Stimulated activated CD8-positive, alpha-beta memory T cell treated with anti-CD3 and anti-CD28 coated beads, Interleukin-4, amount 100 ng/mL, for 24 hours (primary cell): Measurements from ENCODE around the gene CAMTA1.

Source experiments
- DNase-seq: peaks from one replicate; pipeline ENCODE4 v3.0.0-alpha.2; 2020; ENCODE audit warnings: low read depth

Gene CAMTA1

GRCh38 chr1:6848816-6849215, 63.6 kb downstream of the CAMTA1 start:
- DNase-seq, result no peak

GRCh38 chr1:6850537-6850936, 65.3 kb downstream of the CAMTA1 start:
- no peak for DNase-seq

- no peak for DNase-seq
These were observed 67.1 kb downstream of the CAMTA1 start for GRCh38 chr1:6852136-6852890.

GRCh38 chr1:6854166-6854565, 68.9 kb downstream of the CAMTA1 start:
- DNase-seq, result no peak

- no peak for DNase-seq
These were observed 72.6 kb downstream of the CAMTA1 start for GRCh38 chr1:6857831-6858230.

GRCh38 chr1:6858596-6858995, 73.3 kb downstream of the CAMTA1 start:
- no peak for DNase-seq

GRCh38 chr1:6859415-6860343, 74.4 kb downstream of the CAMTA1 start:
- no peak for DNase-seq

- DNase-seq, result no peak
These were observed 75.1 kb downstream of the CAMTA1 start for GRCh38 chr1:6860401-6860800.

GRCh38 chr1:6861075-6861724, 75.9 kb downstream of the CAMTA1 start:
- no peak for DNase-seq

GRCh38 chr1:6862906-6863305, 77.7 kb downstream of the CAMTA1 start:
- no peak for DNase-seq

GRCh38 chr1:6864166-6864565, 78.9 kb downstream of the CAMTA1 start:
- DNase-seq, result no peak

- DNase-seq, result no peak
These were observed 81.6 kb downstream of the CAMTA1 start for GRCh38 chr1:6866825-6867224.

GRCh38 chr1:6867321-6867720, 82.1 kb downstream of the CAMTA1 start:
- no peak for DNase-seq

GRCh38 chr1:6867729-6868659, 82.7 kb downstream of the CAMTA1 start:
- no peak for DNase-seq

- no peak for DNase-seq
These were observed 83.6 kb downstream of the CAMTA1 start for GRCh38 chr1:6868660-6869380.

GRCh38 chr1:6869545-6869944, 84.3 kb downstream of the CAMTA1 start:
- no peak for DNase-seq

GRCh38 chr1:6870086-6870485, 84.8 kb downstream of the CAMTA1 start:
- no peak for DNase-seq

GRCh38 chr1:6870571-6870970, 85.3 kb downstream of the CAMTA1 start:
- DNase-seq, result no peak

- DNase-seq, result no peak
These were observed 86.2 kb downstream of the CAMTA1 start for GRCh38 chr1:6871300-6871972.

GRCh38 chr1:6872573-6873261, 87.5 kb downstream of the CAMTA1 start:
- DNase-seq, result no peak
